Activated T-cell treated with anti-CD3 and anti-CD28 coated beads, Interleukin-2, amount 50 U/mL, for 72 hours (primary cell): Measurements from ENCODE around the gene CLEC5A. TPM values are rescaled to one million over a fixed set of nuclear protein-coding genes. Genes with fewer than 3 reads are reported as not detected.
A peak's percentile ranks its signal among the peaks of the same experiment; 100 is the strongest.
"Not testable (repeated sequence)": the region's sequence is repeated elsewhere in the genome, so short reads cannot be mapped to it uniquely, and the experiment has no call there.

ENCODE experiments used
- ATAC-seq, 2 donors: fragments of 150-1000 bp; cut with Tn5 transposase; replicated peaks in 1 of 2; 2 replicates each; pipeline ENCODE4 v1.10.0; 2021; ENCODE audit warnings: moderate library complexity in 2 of 2, mild to moderate bottlenecking in 1 of 2
- DNase-seq, 2 donors: peaks; one replicate each; pipeline ENCODE4 v3.0.0; 2021 to 2022; ENCODE audit warnings: mixed read lengths in 1 of 2
- H3K27ac Mint-ChIP-seq: one replicate; pipeline ENCODE4 v1.8.0; 2022; ENCODE audit warnings: mild to moderate bottlenecking, moderate library complexity, mixed read lengths
- H3K27me3 Mint-ChIP-seq: one replicate; pipeline ENCODE4 v1.8.0; 2022; ENCODE audit warnings: low read depth, mixed read lengths
- H3K36me3 Mint-ChIP-seq, 2 donors: one replicate each; pipeline ENCODE4 v1.8.0; 2022; ENCODE audit warnings: mixed read lengths in 2 of 2, mild to moderate bottlenecking in 1 of 2; ENCODE audit not compliant: insufficient read depth in 2 of 2
- H3K4me1 Mint-ChIP-seq: one replicate; pipeline ENCODE4 v1.8.0; 2022; ENCODE audit warnings: low read depth, mixed read lengths
- H3K4me3 Mint-ChIP-seq, 2 donors: one replicate each; pipeline ENCODE4 v1.8.0; 2022; ENCODE audit warnings: mild to moderate bottlenecking in 2 of 2, mixed read lengths in 2 of 2, moderate library complexity in 2 of 2
- H3K9me3 Mint-ChIP-seq, 2 donors: one replicate each; pipeline ENCODE4 v1.8.0; 2022; ENCODE audit warnings: mixed read lengths in 2 of 2
- total RNA-seq, 2 donors: library from RNA; stranded (reverse); gene quantifications; one replicate each; pipeline ENCODE4 v1.2.3, GENCODE V29; 2022

CLEC5A gene
- not detected for total RNA-seq

DNA sequence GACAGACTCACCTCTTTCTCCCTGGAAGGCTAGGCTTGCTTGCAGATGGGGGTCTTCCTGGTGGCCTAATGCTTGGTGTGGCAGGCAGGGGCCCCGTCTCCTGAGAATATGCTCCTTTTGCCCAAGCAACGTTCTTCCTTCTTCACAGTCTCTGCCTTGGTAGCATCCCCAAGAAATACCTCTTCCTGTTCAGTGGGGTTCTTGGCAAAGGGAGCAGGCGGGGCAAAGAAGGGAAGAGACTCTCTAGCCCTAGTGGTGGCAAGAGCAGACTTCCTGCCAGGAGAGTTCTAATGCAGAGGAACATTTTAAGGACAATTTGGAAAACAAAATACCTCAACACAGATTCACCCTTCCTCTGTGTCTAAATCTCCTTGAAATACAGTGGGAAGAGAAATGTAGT, at the start of gene CLEC5A:
Gene CLEC5A (minus strand): TSS at position 179 of the 400 bp plus-strand sequence. CDS start 682 bp downstream, outside the sequence.
- ATAC-seq: no peak
- Mint-ChIP-seq H3K4me3 (no peak within 1 kb of the TSS), H3K27ac (no peak within 1 kb of the TSS), H3K36me3 (no peaks in the 10 kb centered on the region), H3K9me3 (no peaks in the 10 kb centered on the region), H3K4me1 (no peaks in the 10 kb centered on the region), H3K27me3 (no peaks in the 10 kb centered on the region)
- DNase-seq: no peak

DNA sequence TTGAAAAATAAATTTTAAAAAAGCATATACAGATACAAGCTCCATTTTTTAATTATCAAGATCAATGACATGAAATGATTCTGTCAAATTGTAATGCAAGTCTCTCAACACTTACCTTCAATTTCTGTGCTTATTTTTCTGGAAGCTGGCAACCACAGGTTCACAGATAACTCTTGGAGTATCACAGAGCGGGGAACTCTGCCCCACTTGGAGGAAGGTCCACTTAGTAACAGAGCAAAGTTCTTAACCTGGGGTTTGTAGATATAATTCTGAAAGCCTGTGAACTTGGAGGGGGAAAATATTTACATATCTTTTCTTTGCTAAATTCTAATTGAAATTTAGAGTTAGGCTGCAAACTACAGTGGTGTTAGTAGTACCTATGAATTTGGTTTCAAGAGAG, 46.6 kb upstream of the CLEC5A start:
- no peak for DNase-seq
- Mint-ChIP-seq H3K9me3 (no peaks in the 10 kb centered on the region), H3K27me3 (peaks cover 4% of the 10 kb centered on the region), H3K4me3 (no peak overlapping the region), H3K27ac (no peak overlapping the region), H3K4me1 (no peaks in the 10 kb centered on the region), H3K36me3 (no peaks in the 10 kb centered on the region)
- ATAC-seq: no peak

- Mint-ChIP-seq H3K4me3 (no peak overlapping the region), H3K27ac (no peak overlapping the region), H3K27me3 (peaks cover 4% of the 10 kb centered on the region), H3K9me3 (no peaks in the 10 kb centered on the region), H3K36me3 (no peaks in the 10 kb centered on the region), H3K4me1 (no peaks in the 10 kb centered on the region)
- ATAC-seq (no peak), DNase-seq (no peak)
Observed at GRCh38 chr7:141992688-141993087, 45.9 kb upstream of the CLEC5A start.

GRCh38 chr7:141992156-141992555, 45.4 kb upstream of the CLEC5A start:
- Mint-ChIP-seq H3K27me3 (peaks cover 4% of the 10 kb centered on the region), H3K27ac (no peak overlapping the region), H3K4me3 (no peak overlapping the region), H3K36me3 (no peaks in the 10 kb centered on the region), H3K4me1 (peaks cover 3% of the 10 kb centered on the region), H3K9me3 (no peaks in the 10 kb centered on the region)
- no peak for ATAC-seq
- no peak for DNase-seq

- Mint-ChIP-seq H3K4me3 (no peak overlapping the region), H3K27me3 (peaks cover 4% of the 10 kb centered on the region), H3K27ac (no peak overlapping the region), H3K4me1 (peaks cover 4% of the 10 kb centered on the region), H3K9me3 (no peaks in the 10 kb centered on the region), H3K36me3 (no peaks in the 10 kb centered on the region)
- DNase-seq: no peak
- ATAC-seq: no peak
Observed at GRCh38 chr7:141991140-141991539, 44.4 kb upstream of the CLEC5A start.

GRCh38 chr7:141990011-141990725, 43.4 kb upstream of the CLEC5A start:
- DNase-seq (no peak), ATAC-seq (no peak)
- Mint-ChIP-seq H3K4me3 (no peak overlapping the region), H3K9me3 (no peaks in the 10 kb centered on the region), H3K27me3 (peaks cover 4% of the 10 kb centered on the region), H3K4me1 (peaks cover 4% of the 10 kb centered on the region), H3K27ac (no peak overlapping the region), H3K36me3 (no peaks in the 10 kb centered on the region)

DNA sequence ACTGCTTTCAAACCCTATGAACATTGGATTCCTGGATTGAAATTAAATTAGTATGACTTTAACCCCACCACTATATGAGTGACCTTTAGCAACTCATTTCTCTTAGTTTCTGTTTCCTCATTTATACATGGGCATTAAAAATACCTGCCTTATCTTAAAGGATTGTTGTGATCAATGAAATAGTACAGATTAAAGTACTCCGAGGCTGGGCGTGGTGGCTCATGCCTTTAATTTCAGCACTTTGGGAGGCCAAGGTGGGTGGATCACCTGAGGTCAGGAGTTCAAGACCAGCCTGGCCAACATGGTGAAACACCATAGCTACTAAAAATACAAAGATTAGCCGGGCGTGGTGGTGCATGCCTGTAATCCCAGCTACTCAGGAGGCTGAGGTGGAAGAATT, 41.0 kb upstream of the CLEC5A start:
- DNase-seq, H3K27ac Mint-ChIP-seq, H3K4me1 Mint-ChIP-seq, H3K4me3 Mint-ChIP-seq, H3K36me3 Mint-ChIP-seq, H3K27me3 Mint-ChIP-seq, ATAC-seq, H3K9me3 Mint-ChIP-seq: not testable (repeated sequence)

GRCh38 chr7:141986923-141987322, 40.1 kb upstream of the CLEC5A start:
- DNase-seq (no peak), ATAC-seq (no peak)
- Mint-ChIP-seq H3K9me3 (no peaks in the 10 kb centered on the region), H3K4me1 (peaks cover 4% of the 10 kb centered on the region), H3K27ac (no peak overlapping the region), H3K36me3 (no peaks in the 10 kb centered on the region), H3K4me3 (no peak overlapping the region), H3K27me3 (peaks cover 4% of the 10 kb centered on the region)

GRCh38 chr7:141985926-141986325, 39.2 kb upstream of the CLEC5A start:
- not testable (repeated sequence) for H3K9me3 Mint-ChIP-seq, H3K27ac Mint-ChIP-seq, H3K27me3 Mint-ChIP-seq, DNase-seq, H3K36me3 Mint-ChIP-seq, H3K4me3 Mint-ChIP-seq, ATAC-seq, H3K4me1 Mint-ChIP-seq

- Mint-ChIP-seq H3K27me3 (no peaks in the 10 kb centered on the region), H3K9me3 (no peaks in the 10 kb centered on the region), H3K36me3 (peaks cover 0 to 1% of the 10 kb centered on the region in 2 donors), H3K27ac (no peak overlapping the region), H3K4me3 (no peak overlapping the region), H3K4me1 (no peaks in the 10 kb centered on the region)
- ATAC-seq (no peak), DNase-seq (no peak)
Observed at GRCh38 chr7:141979568-141979967, 32.8 kb upstream of the CLEC5A start.

GRCh38 chr7:141978351-141978750, 31.6 kb upstream of the CLEC5A start:
- DNase-seq (no peak), ATAC-seq (no peak)
- no peak overlapping the region for H3K4me3 Mint-ChIP-seq
- H3K27ac Mint-ChIP-seq: no peak overlapping the region
- H3K4me1 Mint-ChIP-seq: no peaks in the 10 kb centered on the region
- H3K27me3 Mint-ChIP-seq: no peaks in the 10 kb centered on the region
- H3K36me3 Mint-ChIP-seq: peaks cover 0 to 1% of the 10 kb centered on the region in 2 donors
- no peaks in the 10 kb centered on the region for H3K9me3 Mint-ChIP-seq

DNA sequence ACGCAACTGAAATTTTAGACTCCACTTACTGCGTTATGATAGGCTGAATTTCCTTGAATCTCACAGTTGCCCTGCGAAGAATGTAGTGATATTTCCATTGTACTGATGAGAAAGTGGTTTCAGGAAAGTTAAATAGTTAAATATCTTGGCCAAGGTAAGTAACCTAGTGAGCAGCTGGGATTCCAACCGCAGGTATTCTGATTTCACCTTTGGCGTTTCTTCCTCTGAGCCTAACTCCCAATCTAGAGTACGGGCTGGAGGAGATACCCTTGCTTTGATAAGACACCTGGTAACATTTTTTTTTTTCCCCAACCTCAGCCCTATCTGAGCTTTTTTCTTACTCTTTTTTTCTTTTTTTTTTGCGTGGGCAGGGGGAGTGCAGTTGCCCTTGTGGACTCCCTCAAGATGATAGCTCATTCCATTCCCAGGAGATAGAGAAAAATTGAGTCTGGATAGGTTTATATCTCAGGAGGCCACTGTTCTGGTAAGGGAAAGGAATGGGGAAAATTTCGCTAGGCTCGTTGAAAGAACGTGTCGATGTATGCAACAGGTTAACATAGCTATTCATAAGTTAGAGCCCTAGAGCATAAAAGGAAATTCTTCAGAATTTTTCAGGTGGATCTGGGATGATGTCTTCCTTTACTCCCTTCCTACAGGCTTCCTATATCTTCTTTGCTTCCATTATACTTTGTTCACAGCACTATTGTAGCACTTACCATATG, 29.9 kb upstream of the CLEC5A start:
- peaks cover 0 to under 1% of the 10 kb centered on the region in 2 donors for H3K36me3 Mint-ChIP-seq
- peak overlapping the region; percentile 59 to 79 for H3K4me3 Mint-ChIP-seq
- no peaks in the 10 kb centered on the region for H3K27me3 Mint-ChIP-seq
- no peak for DNase-seq
- H3K9me3 Mint-ChIP-seq: no peaks in the 10 kb centered on the region
- no peaks in the 10 kb centered on the region for H3K4me1 Mint-ChIP-seq
- no peak for ATAC-seq
- no peak overlapping the region for H3K27ac Mint-ChIP-seq

DNA sequence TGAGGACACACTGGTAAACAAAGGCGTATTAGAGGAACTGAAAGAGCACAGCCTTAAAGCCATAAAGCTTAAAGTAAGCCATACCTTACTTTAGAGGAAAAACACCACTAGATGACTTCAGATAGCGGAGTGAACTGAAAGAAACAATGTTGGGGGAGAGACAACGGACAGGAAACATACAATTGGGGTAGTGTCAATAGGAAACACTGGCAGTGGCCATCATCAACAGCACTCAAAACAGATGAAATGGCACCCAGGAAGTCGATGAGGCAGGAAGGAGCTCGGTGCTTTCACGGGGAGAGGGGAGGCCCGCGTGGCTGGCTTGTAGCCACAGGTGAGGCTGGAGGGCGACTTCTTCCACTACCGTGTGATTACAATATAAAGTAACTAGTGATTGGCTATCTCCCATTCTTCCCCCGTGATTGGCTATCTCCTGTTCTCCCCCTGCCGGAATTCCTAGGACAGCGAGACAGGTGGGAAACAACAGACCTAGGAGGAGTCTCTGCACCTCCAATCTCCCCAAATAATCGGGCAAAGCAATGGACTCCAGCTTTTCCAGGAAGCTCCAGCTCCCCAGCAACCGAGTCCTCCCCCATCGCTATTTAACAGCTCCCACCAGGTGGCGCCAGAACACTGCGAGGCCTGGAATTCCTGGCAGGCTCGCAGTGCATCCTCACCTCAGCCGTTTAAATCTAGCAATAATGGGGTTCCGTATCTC, 29.2 kb upstream of the CLEC5A start:
- H3K9me3 Mint-ChIP-seq: no peaks in the 10 kb centered on the region
- H3K27me3 Mint-ChIP-seq: no peaks in the 10 kb centered on the region
- H3K4me1 Mint-ChIP-seq: no peaks in the 10 kb centered on the region
- H3K4me3 Mint-ChIP-seq: peak overlapping the region; percentile 59 to 79
- ATAC-seq (peak; percentile 84 to 85), DNase-seq (peak; percentile 70 to 75)
- H3K36me3 Mint-ChIP-seq: no peaks in the 10 kb centered on the region
- H3K27ac Mint-ChIP-seq: peak overlapping the region; percentile 58
